ENCODE data around the gene PAFAH1B1. TPM values are rescaled to one million over a fixed set of nuclear protein-coding genes. Genes with fewer than 3 reads are reported as not detected.

Gene PAFAH1B1
- polyA plus RNA-seq, 4 donors, result 40.2 to 85.0 (median 50.3) TPM

DNA sequence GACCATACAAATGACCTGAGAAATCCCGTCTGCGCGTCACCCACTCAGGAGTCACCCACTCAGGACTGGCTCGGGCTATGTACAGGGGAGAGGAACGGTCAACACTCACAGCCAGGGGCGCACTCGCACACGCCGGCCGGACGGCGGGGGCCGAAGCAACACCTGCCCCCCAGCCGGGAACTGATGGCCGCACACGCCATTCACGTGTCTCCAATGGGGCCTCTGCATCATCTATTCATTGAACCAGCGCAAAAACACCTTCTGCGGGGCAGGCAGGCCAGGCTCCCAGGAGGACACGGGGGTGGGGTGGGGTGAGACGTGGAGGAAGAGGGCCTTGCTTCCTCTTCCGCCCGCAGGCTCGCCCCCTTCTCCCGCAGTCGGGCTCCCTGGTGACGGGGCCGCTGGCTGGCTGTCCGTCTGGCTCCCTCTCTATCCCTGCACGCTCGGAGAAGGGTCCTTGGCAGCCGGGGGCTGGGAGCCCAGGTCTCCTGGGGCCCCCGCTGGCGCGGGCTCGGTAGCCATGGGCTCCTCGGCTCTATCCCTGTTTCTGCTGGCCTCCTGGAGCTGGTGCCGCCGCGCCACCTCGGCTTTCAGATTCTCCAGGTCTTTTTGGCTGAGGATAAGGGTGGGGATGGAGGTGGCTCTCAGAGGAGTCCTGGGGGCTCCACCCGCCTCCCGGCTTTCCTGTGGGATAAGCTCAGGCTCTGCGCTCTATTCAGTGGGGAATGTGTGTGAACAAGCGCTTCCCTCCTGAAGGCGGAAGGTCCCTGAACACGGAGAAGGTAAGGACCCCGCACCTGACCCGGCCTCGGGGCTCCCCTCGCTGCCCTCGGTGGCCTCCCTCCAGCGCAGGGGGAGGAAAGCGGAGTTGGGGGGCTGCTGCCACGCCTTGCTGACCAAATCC lies 97.0 kb downstream of the PAFAH1B1 start:
- FAIRE-seq, result no peak
- DNase-seq, result no peak
- no peaks in the 10 kb centered on the region for H3K9me3 ChIP-seq (ENCODE audit: control insufficient read depth in 2 of 2, insufficient read depth in 1 of 2, low read depth in 1 of 2, low read length in 1 of 2)
- 90 to 92% (median 91%) methylated on average over 47 to 55 of the region's 55 CpGs for whole genome bisulfite sequencing, 3 donors
- H3K27ac ChIP-seq (ENCODE audit: low read depth in 1 of 3, low read length in 2 of 3), result no peak overlapping the region
- peaks cover 27 to 75% (median 29%) of the 10 kb centered on the region in 3 donors for H3K36me3 ChIP-seq (ENCODE audit: control insufficient read depth in 3 of 3, insufficient read depth in 2 of 3, low read depth in 1 of 3, low read length in 3 of 3)
- no peak overlapping the region for H3K4me3 ChIP-seq (ENCODE audit: low read depth in 1 of 3, low read length in 3 of 3)
- H3K4me1 ChIP-seq (ENCODE audit: control insufficient read depth in 3 of 3, insufficient read depth in 2 of 3, low read depth in 1 of 3, low read length in 2 of 3), result no peaks in the 10 kb centered on the region
- no peaks in the 10 kb centered on the region for H3K27me3 ChIP-seq (ENCODE audit: control insufficient read depth in 3 of 3, insufficient read depth in 3 of 3, low read length in 3 of 3)

DNA sequence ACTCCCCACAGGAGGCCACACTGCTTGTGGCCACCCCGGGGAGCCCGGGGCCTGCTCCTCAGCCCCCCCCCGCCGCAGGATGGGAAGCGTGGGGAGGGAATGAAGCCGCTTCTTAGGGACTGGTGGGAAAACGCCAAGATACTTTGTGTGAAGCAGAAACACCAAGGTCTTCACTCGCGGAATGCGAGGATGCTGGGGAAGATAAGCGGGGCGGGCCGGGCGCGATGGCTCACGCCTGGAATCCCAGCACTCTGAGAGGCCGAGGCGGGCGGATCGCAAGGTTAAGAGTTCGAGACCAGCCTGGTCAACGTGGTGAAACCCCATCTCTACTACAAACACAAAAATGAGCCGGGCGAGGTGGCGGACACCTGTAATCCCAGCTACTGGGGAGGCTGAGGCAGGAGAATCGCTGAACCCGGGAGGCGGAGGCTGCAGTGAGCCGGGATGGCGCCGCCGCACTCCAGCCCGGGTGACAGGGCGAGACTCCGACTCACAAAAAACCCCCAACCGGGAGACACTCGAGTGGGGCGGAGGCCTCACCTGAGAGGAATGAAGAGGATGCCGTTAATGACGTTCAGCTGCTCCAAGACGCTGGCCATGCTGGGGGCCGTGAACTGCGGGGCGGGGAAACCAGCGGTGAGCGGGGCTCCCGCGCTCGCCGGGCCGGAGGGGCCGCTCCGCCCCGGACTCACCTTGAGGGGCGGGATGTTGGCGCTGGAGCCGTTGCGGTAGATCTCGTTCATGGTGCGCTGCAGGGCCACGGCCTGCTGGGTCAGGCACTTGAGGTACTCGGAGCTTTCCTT lies 97.8 kb downstream of the PAFAH1B1 start:
- peaks cover 31 to 78% (median 32%) of the 10 kb centered on the region in 3 donors for H3K36me3 ChIP-seq (ENCODE audit: control insufficient read depth in 3 of 3, insufficient read depth in 2 of 3, low read depth in 1 of 3, low read length in 3 of 3)
- DNase-seq, result no peak
- no peaks in the 10 kb centered on the region for H3K4me1 ChIP-seq (ENCODE audit: control insufficient read depth in 3 of 3, insufficient read depth in 2 of 3, low read depth in 1 of 3, low read length in 2 of 3)
- H3K4me3 ChIP-seq (ENCODE audit: low read depth in 1 of 3, low read length in 3 of 3), result no peak overlapping the region
- no peak for FAIRE-seq
- H3K27me3 ChIP-seq (ENCODE audit: control insufficient read depth in 3 of 3, insufficient read depth in 3 of 3, low read length in 3 of 3), result no peaks in the 10 kb centered on the region
- no peak overlapping the region for H3K27ac ChIP-seq (ENCODE audit: low read depth in 1 of 3, low read length in 2 of 3)
- H3K9me3 ChIP-seq (ENCODE audit: control insufficient read depth in 2 of 2, insufficient read depth in 1 of 2, low read depth in 1 of 2, low read length in 1 of 2), result no peaks in the 10 kb centered on the region
- WGBS, 3 donors, result 93 to 95% (median 94%) methylated on average over 53 to 62 of the region's 62 CpGs

DNA sequence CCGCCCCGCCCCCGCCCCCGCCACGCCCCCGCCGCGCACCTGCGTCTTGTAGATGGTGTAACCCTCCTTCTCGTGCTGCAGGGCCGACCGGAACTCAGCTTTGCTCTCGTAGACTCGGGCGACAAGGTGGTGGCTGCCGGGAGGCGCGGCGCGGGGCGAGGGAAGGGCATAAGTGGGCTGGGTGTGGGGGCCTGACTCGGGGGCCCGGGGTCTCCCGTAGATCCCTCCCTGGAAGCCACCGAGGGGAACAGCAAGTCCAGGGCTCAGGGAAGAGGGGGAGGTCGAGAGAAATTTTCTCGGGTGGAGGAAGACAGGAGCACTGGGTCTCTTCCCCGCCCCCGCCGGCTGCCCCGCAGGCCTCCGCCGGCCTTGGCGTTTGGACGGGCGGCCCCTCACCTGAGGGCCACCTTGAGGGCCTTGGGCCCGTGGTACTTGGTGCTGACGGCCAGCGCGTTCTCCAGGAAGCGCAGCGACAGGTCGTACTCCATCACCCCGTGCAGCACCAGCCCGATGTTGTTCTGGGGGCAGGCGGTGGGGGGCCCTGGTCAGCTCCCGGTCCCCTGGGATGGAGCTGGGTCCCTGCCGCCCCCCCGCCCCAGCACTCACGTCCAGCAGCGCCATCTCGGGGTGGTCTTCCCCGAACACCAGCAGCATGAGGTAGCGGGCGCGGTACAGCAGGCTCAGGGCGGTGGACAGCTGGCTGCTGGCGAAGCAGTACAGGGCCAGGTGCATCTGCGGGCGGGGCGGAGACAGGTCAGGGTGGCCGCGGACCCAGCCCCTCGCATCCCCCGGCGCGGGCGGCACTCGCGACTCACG lies 98.7 kb downstream of the PAFAH1B1 start:
- Histone ChIP-seq H3K27ac (ENCODE audit: low read depth in 1 of 3, low read length in 2 of 3) (no peak overlapping the region), H3K36me3 (ENCODE audit: control insufficient read depth in 3 of 3, insufficient read depth in 2 of 3, low read depth in 1 of 3, low read length in 3 of 3) (peaks cover 31 to 87% (median 34%) of the 10 kb centered on the region in 3 donors), H3K9me3 (ENCODE audit: control insufficient read depth in 2 of 2, insufficient read depth in 1 of 2, low read depth in 1 of 2, low read length in 1 of 2) (no peaks in the 10 kb centered on the region), H3K27me3 (ENCODE audit: control insufficient read depth in 3 of 3, insufficient read depth in 3 of 3, low read length in 3 of 3) (no peaks in the 10 kb centered on the region), H3K4me1 (ENCODE audit: control insufficient read depth in 3 of 3, insufficient read depth in 2 of 3, low read depth in 1 of 3, low read length in 2 of 3) (no peaks in the 10 kb centered on the region), H3K4me3 (ENCODE audit: low read depth in 1 of 3, low read length in 3 of 3) (no peak overlapping the region)
- FAIRE-seq (no peak), DNase-seq (no peak)
- WGBS, 3 donors, result 86 to 96% (median 94%) methylated on average over 55 to 71 of the region's 71 CpGs

DNA sequence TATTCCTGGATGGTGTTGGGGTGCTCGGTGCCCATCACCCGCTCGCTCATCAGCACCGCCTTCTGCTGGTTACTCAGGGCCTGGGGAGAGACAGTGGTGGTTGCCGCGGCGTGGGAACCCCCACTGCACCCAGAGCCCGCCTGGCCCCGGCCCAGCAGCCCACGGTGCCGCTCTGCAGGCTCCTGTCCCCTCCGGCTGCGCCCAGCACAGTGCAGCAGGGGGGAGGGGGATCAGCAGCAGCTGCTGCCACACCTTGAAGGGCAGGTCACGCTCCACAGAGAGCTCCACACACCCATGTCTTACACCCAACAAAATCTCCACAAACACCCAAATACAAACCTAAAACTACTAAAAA lies 99.3 kb downstream of the PAFAH1B1 start:
- FAIRE-seq, result no peak
- H3K27ac ChIP-seq (ENCODE audit: low read depth in 1 of 3, low read length in 2 of 3), result no peak overlapping the region
- H3K4me1 ChIP-seq (ENCODE audit: control insufficient read depth in 3 of 3, insufficient read depth in 2 of 3, low read depth in 1 of 3, low read length in 2 of 3), result no peaks in the 10 kb centered on the region
- no peaks in the 10 kb centered on the region for H3K9me3 ChIP-seq (ENCODE audit: control insufficient read depth in 2 of 2, insufficient read depth in 1 of 2, low read depth in 1 of 2, low read length in 1 of 2)
- H3K36me3 ChIP-seq (ENCODE audit: control insufficient read depth in 3 of 3, insufficient read depth in 2 of 3, low read depth in 1 of 3, low read length in 3 of 3), result peaks cover 31 to 93% (median 38%) of the 10 kb centered on the region in 3 donors
- H3K27me3 ChIP-seq (ENCODE audit: control insufficient read depth in 3 of 3, insufficient read depth in 3 of 3, low read length in 3 of 3), result no peaks in the 10 kb centered on the region
- WGBS, 3 donors, result 75 to 92% (median 92%) methylated on average over 1 to 14 of the region's 14 CpGs
- H3K4me3 ChIP-seq (ENCODE audit: low read depth in 1 of 3, low read length in 3 of 3), result no peak overlapping the region
- no peak for DNase-seq

DNA sequence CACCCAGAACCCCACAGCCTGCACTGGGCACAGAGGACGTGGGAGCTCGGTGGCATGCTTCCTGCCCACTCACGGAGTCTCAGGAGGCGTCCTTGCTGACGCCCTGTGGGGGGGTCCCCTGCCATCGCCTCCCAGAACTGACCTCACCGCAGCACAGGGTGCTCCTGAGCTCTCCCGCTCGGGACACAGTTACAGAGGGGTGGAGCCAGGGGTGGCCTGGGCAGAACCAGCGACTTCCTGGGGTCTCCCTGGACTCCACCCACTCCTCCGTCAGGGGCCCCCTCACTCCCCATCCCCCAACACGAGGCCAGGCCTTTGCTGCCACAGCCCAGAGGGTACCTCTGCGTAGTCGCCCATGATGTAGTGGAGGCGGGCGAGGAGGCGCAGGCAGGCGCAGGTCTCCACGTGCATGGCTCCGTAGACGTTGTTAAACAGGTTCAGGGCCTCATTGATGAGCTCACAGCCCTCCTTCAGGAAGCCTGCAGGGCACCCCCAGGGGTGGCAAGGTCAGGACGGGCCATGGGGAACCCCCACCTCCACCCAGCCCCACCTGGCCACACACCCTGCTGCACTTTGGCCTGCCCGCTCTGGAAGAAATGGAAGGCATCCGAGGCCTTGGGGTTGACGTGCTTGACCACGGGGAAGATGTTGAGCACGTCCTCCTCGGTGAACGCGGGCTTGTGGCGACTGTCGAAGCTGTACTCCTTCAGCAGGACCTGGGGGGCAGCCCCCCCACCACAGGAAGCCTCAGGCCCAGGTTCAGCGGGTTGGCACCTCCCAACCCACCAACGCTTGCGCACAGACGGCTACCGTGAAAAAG lies 100.3 kb downstream of the PAFAH1B1 start:
- peaks cover 31 to 98% (median 40%) of the 10 kb centered on the region in 3 donors for H3K36me3 ChIP-seq (ENCODE audit: control insufficient read depth in 3 of 3, insufficient read depth in 2 of 3, low read depth in 1 of 3, low read length in 3 of 3)
- H3K4me3 ChIP-seq (ENCODE audit: low read depth in 1 of 3, low read length in 3 of 3), result no peak overlapping the region
- no peaks in the 10 kb centered on the region for H3K27me3 ChIP-seq (ENCODE audit: control insufficient read depth in 3 of 3, insufficient read depth in 3 of 3, low read length in 3 of 3)
- 78 to 84% (median 79%) methylated on average over 36 to 37 of the region's 37 CpGs for WGBS, 3 donors
- DNase-seq (peak in 1 of 2 donors; percentile 32), FAIRE-seq (no peak)
- H3K4me1 ChIP-seq (ENCODE audit: control insufficient read depth in 3 of 3, insufficient read depth in 2 of 3, low read depth in 1 of 3, low read length in 2 of 3), result no peaks in the 10 kb centered on the region
- H3K27ac ChIP-seq (ENCODE audit: low read depth in 1 of 3, low read length in 2 of 3), result no peak overlapping the region
- H3K9me3 ChIP-seq (ENCODE audit: control insufficient read depth in 2 of 2, insufficient read depth in 1 of 2, low read depth in 1 of 2, low read length in 1 of 2), result no peaks in the 10 kb centered on the region

DNA sequence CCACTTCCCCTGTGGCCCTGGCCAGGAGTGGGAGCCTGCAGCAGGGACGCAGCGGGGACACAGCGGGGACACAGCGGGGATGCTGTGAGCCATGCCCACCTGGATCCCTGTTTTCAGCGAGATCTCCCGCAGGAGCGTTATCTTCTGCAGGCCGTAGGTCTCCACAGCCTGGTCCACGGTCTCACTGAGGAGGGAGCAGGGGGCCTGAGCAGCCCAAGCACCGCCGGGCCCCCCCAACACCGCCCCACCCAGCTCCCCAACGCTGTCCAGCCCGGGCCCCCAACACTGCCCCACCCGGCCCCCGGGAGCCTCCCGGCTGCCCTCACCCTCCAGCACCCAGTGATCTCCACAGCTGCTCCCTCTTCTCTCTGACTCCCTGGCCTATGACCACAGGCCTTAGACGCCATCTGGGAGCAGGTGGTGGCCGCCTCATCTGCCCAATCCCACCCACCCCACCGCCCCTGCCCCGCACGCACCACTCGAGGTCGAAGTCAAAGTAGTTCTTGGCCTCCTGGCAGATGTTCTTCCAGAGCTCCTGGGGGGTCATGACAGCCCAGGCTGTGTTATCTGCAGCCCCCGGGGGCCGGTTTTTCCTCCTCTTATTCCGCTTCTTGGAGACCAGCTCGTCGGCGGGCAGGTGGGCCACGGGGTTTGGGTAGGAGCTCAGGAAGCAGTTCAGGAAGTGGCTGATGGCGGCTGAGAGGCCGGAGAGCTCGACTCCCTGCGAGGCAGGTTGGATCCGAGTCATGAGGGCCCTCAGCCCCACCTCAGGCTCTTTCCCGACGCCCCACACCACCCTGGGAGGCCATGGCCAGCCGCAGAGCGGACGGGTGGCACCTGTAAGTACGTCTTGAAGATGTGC lies 101.2 kb downstream of the PAFAH1B1 start:
- H3K27me3 ChIP-seq (ENCODE audit: control insufficient read depth in 3 of 3, insufficient read depth in 3 of 3, low read length in 3 of 3), result no peaks in the 10 kb centered on the region
- H3K4me1 ChIP-seq (ENCODE audit: control insufficient read depth in 3 of 3, insufficient read depth in 2 of 3, low read depth in 1 of 3, low read length in 2 of 3), result no peaks in the 10 kb centered on the region
- H3K27ac ChIP-seq (ENCODE audit: low read depth in 1 of 3, low read length in 2 of 3), result no peak overlapping the region
- H3K36me3 ChIP-seq (ENCODE audit: control insufficient read depth in 3 of 3, insufficient read depth in 2 of 3, low read depth in 1 of 3, low read length in 3 of 3), result peaks cover 35 to 97% (median 44%) of the 10 kb centered on the region in 3 donors
- H3K9me3 ChIP-seq (ENCODE audit: control insufficient read depth in 2 of 2, insufficient read depth in 1 of 2, low read depth in 1 of 2, low read length in 1 of 2), result no peaks in the 10 kb centered on the region
- FAIRE-seq (no peak), DNase-seq (no peak)
- 91 to 94% (median 91%) methylated on average over 35 to 42 of the region's 42 CpGs for WGBS, 3 donors
- no peak overlapping the region for H3K4me3 ChIP-seq (ENCODE audit: low read depth in 1 of 3, low read length in 3 of 3)

DNA sequence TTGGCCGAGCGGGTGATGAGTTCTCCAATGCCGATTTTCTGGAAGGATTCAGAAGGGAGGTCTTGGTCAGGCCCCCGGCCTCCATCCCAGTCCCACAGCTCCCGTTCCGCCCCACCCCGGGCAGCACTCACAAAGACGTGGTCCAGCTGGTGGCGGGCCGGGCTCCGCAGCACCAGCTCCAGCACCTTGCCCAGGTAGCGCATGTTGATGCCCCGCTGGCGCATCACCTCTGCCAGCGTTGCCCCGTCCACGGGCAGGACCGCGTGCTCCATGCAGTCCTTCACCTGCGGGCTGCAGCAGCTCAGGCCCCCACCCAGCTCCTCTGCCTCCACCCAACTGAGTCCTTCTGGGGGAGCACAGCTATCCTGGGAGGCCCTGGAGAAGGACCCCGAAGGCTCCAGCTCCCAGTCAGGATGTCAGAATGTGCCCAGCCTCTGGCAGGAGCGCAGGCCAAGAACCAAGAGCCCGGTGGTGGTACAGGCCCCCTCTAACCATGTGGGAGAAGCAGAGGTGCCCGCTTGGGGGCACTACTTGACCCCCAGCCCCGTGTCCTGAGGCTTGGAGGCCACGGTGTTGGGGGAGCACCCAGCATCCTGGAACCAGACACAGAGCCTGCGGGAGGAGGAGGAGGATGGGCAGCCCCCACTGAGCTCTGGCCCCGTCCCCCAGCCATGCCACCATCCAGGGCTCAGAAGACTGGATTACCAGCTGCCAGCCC lies 101.9 kb downstream of the PAFAH1B1 start:
- H3K27ac ChIP-seq (ENCODE audit: low read depth in 1 of 3, low read length in 2 of 3), result no peak overlapping the region
- H3K9me3 ChIP-seq (ENCODE audit: control insufficient read depth in 2 of 2, insufficient read depth in 1 of 2, low read depth in 1 of 2, low read length in 1 of 2), result no peaks in the 10 kb centered on the region
- H3K4me1 ChIP-seq (ENCODE audit: control insufficient read depth in 3 of 3, insufficient read depth in 2 of 3, low read depth in 1 of 3, low read length in 2 of 3), result no peaks in the 10 kb centered on the region
- no peak overlapping the region for H3K4me3 ChIP-seq (ENCODE audit: low read depth in 1 of 3, low read length in 3 of 3)
- H3K27me3 ChIP-seq (ENCODE audit: control insufficient read depth in 3 of 3, insufficient read depth in 3 of 3, low read length in 3 of 3), result no peaks in the 10 kb centered on the region
- H3K36me3 ChIP-seq (ENCODE audit: control insufficient read depth in 3 of 3, insufficient read depth in 2 of 3, low read depth in 1 of 3, low read length in 3 of 3), result peaks cover 37 to 97% (median 46%) of the 10 kb centered on the region in 3 donors
- WGBS, 3 donors, result 90 to 96% (median 95%) methylated on average over 26 to 28 of the region's 28 CpGs
- FAIRE-seq, result no peak
- no peak for DNase-seq
